Small intestine (tissue), 7 donors: ENCODE results near the gene BAZ2A. TPM values are rescaled to one million over a fixed set of nuclear protein-coding genes. Genes with fewer than 3 reads are reported as not detected.

ENCODE experiments used
- DNase-seq, 2 donors: peaks; one replicate each; pipeline versions ENCODE4 v3.0.0 to v3.0.0-alpha.2; 2013
- FAIRE-seq: peaks from 2 replicates; lab custom pipeline; 2012; peaks lifted over from hg19 to GRCh38; lab: Jason Lieb, UNC
- H3K27ac ChIP-seq, 3 donors: one replicate each; pipeline ENCODE4 v1.5.1; 2013; ENCODE audit warnings: low read length in 2 of 3, mild to moderate bottlenecking in 2 of 3, control low read depth in 1 of 3, inconsistent platforms in 1 of 3, low read depth in 1 of 3, moderate library complexity in 1 of 3
- H3K27me3 ChIP-seq, 3 donors: one replicate each; pipeline ENCODE4 v1.6.1; 2013; ENCODE audit warnings: low read length in 3 of 3, inconsistent platforms in 1 of 3; ENCODE audit not compliant: control insufficient read depth in 3 of 3, insufficient read depth in 3 of 3
- H3K36me3 ChIP-seq, 3 donors: one replicate each; pipeline ENCODE4 v1.6.1; 2013; ENCODE audit warnings: low read length in 3 of 3, inconsistent platforms in 1 of 3, low read depth in 1 of 3, mild to moderate bottlenecking in 1 of 3, moderate library complexity in 1 of 3; ENCODE audit not compliant: control insufficient read depth in 3 of 3, insufficient read depth in 2 of 3
- H3K4me1 ChIP-seq, 3 donors: one replicate each; pipeline ENCODE4 v1.6.1; 2013; ENCODE audit warnings: low read length in 2 of 3, inconsistent platforms in 1 of 3, low read depth in 1 of 3, mild to moderate bottlenecking in 1 of 3, moderate library complexity in 1 of 3; ENCODE audit not compliant: control insufficient read depth in 3 of 3, insufficient read depth in 2 of 3
- H3K4me3 ChIP-seq, 3 donors: one replicate each; pipeline ENCODE4 v1.5.1; 2013; ENCODE audit warnings: low read length in 3 of 3, control low read depth in 1 of 3, inconsistent platforms in 1 of 3, low read depth in 1 of 3, mild to moderate bottlenecking in 1 of 3, moderate library complexity in 1 of 3
- H3K9me3 ChIP-seq, 2 donors: one replicate each; pipeline ENCODE4 v1.6.1; 2013; ENCODE audit warnings: low read depth in 1 of 2, low read length in 1 of 2; ENCODE audit not compliant: control insufficient read depth in 2 of 2, insufficient read depth in 1 of 2
- WGBS, 3 donors: extraction: QIAGEN DNeasy Blood & Tissue Kit; methylation state at CpG; one replicate each; pipeline ENCODE4 v1.1.7; 2013; 5-methylcytosine and 5-hydroxymethylcytosine counted together
- polyA plus RNA-seq, 4 donors: library from polyadenylated mRNA; stranded (reverse) in 3 of 4; unstranded in 1 of 4; fragments of 200-250 nt in 3 of 4; fragments of 120-200 nt in 1 of 4; gene quantifications; one replicate each; pipeline versions ENCODE4 v1.2.1 to v1.2.3, GENCODE V29; 2013
- donor health status: healthy with polysubstance abuse.
- donor health status: control.
- donor health status: control.
- donor health status: Bipolar disorder and iron deficiency.
- donor health status: healthy.

The BAZ2A gene
- polyA plus RNA-seq, 4 donors, result 19.2 to 71.1 (median 26.0) TPM

GRCh38 chr12:56645201-56645716 lies 15.1 kb upstream of the BAZ2A start:
- DNase-seq (peak in 1 of 2 donors; percentile 55), FAIRE-seq (no peak)
- peak overlapping the region; percentile 90 to 99 (median 90) for H3K27ac ChIP-seq
- no peaks in the 10 kb centered on the region for H3K9me3 ChIP-seq
- peaks cover 0 to 22% (median 0%) of the 10 kb centered on the region in 3 donors for H3K4me1 ChIP-seq
- WGBS, 3 donors, result 0 to 1% (median 0%) methylated on average over 29 of the region's 29 CpGs
- H3K36me3 ChIP-seq, result peaks cover 11 to 33% (median 19%) of the 10 kb centered on the region in 3 donors
- H3K4me3 ChIP-seq, result peak overlapping the region; percentile 64 to 97 (median 77)
- H3K27me3 ChIP-seq, result no peaks in the 10 kb centered on the region

- FAIRE-seq (no peak), DNase-seq (no peak)
- Histone ChIP-seq H3K4me1 (peaks cover 0 to 22% (median 0%) of the 10 kb centered on the region in 3 donors), H3K4me3 (peak overlapping the region; percentile 64 to 97 (median 77)), H3K9me3 (no peaks in the 10 kb centered on the region), H3K27ac (peak overlapping the region; percentile 90 to 99 (median 90)), H3K27me3 (no peaks in the 10 kb centered on the region), H3K36me3 (peaks cover 17 to 39% (median 19%) of the 10 kb centered on the region in 3 donors)
- WGBS, 3 donors, result 4 to 36% (median 9%) methylated on average over 4 of the region's 4 CpGs
These were observed 14.5 kb upstream of the BAZ2A start for GRCh38 chr12:56644654-56645053.

DNA sequence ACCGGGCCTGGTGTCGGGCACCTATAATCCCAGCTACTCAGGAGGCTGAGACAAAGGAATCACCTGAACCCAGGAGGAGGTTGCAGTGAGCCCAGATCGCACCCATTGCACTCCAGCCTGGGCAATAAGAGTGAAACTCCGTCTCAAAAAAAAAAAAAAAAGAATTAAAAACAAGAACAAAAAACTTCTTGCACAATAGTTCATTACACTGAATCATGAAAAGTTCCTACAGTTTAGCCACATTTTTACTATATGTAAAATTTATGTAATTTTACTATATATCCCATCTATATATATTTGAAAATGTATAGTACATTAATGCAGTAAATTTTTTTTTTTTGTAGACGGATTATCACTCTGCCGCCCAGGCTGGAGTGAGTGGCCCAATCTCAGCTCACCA lies 11.1 kb upstream of the BAZ2A start:
- DNase-seq (no peak), FAIRE-seq (no peak)
- peaks cover 0 to 28% (median 0%) of the 10 kb centered on the region in 3 donors for H3K4me1 ChIP-seq
- WGBS, 3 donors, result 74 to 84% (median 79%) methylated on average over 6 of the region's 6 CpGs
- no peak overlapping the region for H3K4me3 ChIP-seq
- no peak overlapping the region for H3K27ac ChIP-seq
- H3K36me3 ChIP-seq, result peaks cover 25 to 60% (median 26%) of the 10 kb centered on the region in 3 donors
- no peaks in the 10 kb centered on the region for H3K9me3 ChIP-seq
- H3K27me3 ChIP-seq, result no peaks in the 10 kb centered on the region

DNA sequence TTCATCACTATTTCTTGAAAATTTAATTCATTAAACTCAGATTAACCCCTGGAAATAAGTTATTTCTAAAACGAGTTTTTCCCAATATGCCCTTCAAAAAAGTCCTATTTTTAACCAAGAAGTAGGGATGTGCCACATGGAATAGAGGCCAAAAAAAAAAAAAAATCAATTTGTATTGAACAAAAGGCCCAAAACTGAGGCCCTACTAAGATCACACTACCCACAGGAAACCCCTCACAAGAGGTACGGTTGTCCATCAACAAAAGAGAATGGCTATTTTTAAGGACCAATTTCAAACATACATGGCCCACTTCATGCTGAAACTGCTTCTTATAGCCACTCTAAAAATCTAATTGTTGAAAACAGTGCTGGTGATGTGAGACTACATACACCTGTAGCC lies 7.5 kb upstream of the BAZ2A start:
- H3K36me3 ChIP-seq, result peaks cover 21 to 50% (median 21%) of the 10 kb centered on the region in 3 donors
- H3K9me3 ChIP-seq, result no peaks in the 10 kb centered on the region
- H3K4me1 ChIP-seq, result peaks cover 2 to 40% (median 15%) of the 10 kb centered on the region in 3 donors
- FAIRE-seq (no peak), DNase-seq (no peak)
- no peak overlapping the region for H3K4me3 ChIP-seq
- H3K27ac ChIP-seq, result peak overlapping the region in 2 of 3 donors; percentile 27 to 77
- WGBS, 3 donors, result 36 to 52% (median 50%) methylated on average over 2 of the region's 2 CpGs
- H3K27me3 ChIP-seq, result no peaks in the 10 kb centered on the region

DNA sequence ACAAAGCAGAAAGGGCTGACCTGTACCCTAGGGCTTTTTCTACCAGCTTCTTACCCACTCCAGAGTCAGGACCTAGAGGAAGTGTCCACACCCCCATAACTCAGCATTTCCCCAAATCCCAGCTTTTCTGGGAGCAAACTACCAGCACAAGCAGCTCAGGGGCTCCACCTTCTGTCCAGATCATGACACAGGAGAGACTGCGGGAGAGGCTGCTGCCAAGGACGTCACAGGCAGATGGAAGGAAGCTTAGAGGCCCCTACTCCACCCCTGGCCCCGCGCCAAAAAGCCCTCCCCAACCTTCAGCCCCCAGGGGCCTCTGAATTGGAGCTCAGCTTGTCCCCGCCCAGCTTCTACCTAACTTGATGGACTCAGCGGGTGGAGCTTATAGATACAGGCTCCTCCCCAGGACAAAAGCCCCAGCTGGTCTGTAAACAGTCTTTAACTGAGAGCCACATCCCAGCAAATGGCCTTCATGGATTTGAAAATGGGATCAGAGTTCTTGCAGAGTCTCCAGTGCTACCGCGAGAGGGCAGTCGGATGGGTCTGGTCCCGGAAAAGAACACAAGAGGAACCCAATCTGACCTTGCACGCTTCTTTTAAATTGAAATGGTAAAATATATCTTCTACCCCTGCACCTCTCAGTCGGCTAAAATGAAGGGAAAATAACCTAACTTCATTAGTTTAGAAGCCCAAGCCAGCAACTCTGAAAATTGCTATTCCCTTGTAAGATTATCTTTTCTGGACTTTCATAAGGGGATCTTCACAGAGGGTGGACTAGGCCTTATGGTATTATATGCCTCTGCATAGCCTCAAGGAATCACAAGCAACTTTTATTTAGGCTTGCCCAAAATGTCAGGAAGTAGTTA lies 6.8 kb upstream of the BAZ2A start:
- FAIRE-seq, result no peak

GRCh38 chr12:56635806-56636674 lies 5.9 kb upstream of the BAZ2A start:
- peaks cover 6 to 47% (median 22%) of the 10 kb centered on the region in 3 donors for H3K4me1 ChIP-seq

More for the DNA sequence above, 6.8 kb upstream of the BAZ2A start:
- H3K27ac ChIP-seq, result peak overlapping the region; percentile 92 to 95 (median 94)
- H3K4me1 ChIP-seq, result peaks cover 6 to 42% (median 21%) of the 10 kb centered on the region in 3 donors
- no peaks in the 10 kb centered on the region for H3K27me3 ChIP-seq
- peaks cover 14 to 43% (median 15%) of the 10 kb centered on the region in 3 donors for H3K36me3 ChIP-seq
- H3K9me3 ChIP-seq, result no peaks in the 10 kb centered on the region
- H3K4me3 ChIP-seq, result peak overlapping the region in 2 of 3 donors; percentile 78 to 84
- WGBS, 3 donors, result 2 to 4% (median 3%) methylated on average over 12 of the region's 12 CpGs
- peak; percentile 100 for DNase-seq

GRCh38 chr12:56634837-56635791 lies 5.0 kb upstream of the BAZ2A start:
- Histone ChIP-seq H3K36me3 (peaks cover 8 to 30% (median 13%) of the 10 kb centered on the region in 3 donors), H3K27ac (peak overlapping the region; percentile 92 to 95 (median 94)), H3K27me3 (no peaks in the 10 kb centered on the region), H3K4me1 (peaks cover 6 to 54% (median 22%) of the 10 kb centered on the region in 3 donors), H3K9me3 (no peaks in the 10 kb centered on the region), H3K4me3 (peak overlapping the region; percentile 74 to 84 (median 78))
- 1% methylated on average over 36 to 47 of the region's 47 CpGs for WGBS, 3 donors
- no peak for FAIRE-seq
- peak; percentile 90 to 91 for DNase-seq

More at GRCh38 chr12:56635806-56636674, 5.9 kb upstream of the BAZ2A start:
- no peaks in the 10 kb centered on the region for H3K9me3 ChIP-seq
- H3K4me3 ChIP-seq, result peak overlapping the region; percentile 74 to 84 (median 78)
- no peaks in the 10 kb centered on the region for H3K27me3 ChIP-seq
- H3K36me3 ChIP-seq, result peaks cover 10 to 34% (median 14%) of the 10 kb centered on the region in 3 donors
- FAIRE-seq (no peak), DNase-seq (peak; percentile 95 to 96)
- WGBS, 3 donors, result 0 to 3% (median 2%) methylated on average over 20 of the region's 20 CpGs
- H3K27ac ChIP-seq, result peak overlapping the region; percentile 92 to 95 (median 94)
